T-helper 1 cell treated with Interleukin-12 subunit alpha and Interleukin-12 subunit beta and Interleukin-4 antibody, amounts not matched to agents 30 μg/mL and 1 μg/mL, for 36 hours (primary cell): Measurements from ENCODE around the gene POLR1B.
"Not testable (repeated sequence)": the region's sequence is repeated elsewhere in the genome, so short reads cannot be mapped to it uniquely, and the experiment has no call there.

ENCODE experiments used
- H3K27ac Mint-ChIP-seq: one replicate; pipeline ENCODE4 v1.8.0; 2021; ENCODE audit warnings: mild to moderate bottlenecking, mixed read lengths
- H3K27me3 Mint-ChIP-seq: one replicate; pipeline ENCODE4 v1.8.0; 2021; ENCODE audit warnings: low read depth, mixed read lengths
- H3K36me3 Mint-ChIP-seq: one replicate; pipeline ENCODE4 v1.8.0; 2021; ENCODE audit warnings: low read depth, mixed read lengths
- H3K4me1 Mint-ChIP-seq: one replicate; pipeline ENCODE4 v1.8.0; 2021; ENCODE audit warnings: low read depth, mixed read lengths
- H3K4me3 Mint-ChIP-seq: one replicate; pipeline ENCODE4 v1.8.0; 2021; ENCODE audit warnings: mild to moderate bottlenecking, moderate library complexity, mixed read lengths
- H3K9me3 Mint-ChIP-seq: one replicate; pipeline ENCODE4 v1.8.0; 2021; ENCODE audit warnings: mixed read lengths

The POLR1B gene, protein sequence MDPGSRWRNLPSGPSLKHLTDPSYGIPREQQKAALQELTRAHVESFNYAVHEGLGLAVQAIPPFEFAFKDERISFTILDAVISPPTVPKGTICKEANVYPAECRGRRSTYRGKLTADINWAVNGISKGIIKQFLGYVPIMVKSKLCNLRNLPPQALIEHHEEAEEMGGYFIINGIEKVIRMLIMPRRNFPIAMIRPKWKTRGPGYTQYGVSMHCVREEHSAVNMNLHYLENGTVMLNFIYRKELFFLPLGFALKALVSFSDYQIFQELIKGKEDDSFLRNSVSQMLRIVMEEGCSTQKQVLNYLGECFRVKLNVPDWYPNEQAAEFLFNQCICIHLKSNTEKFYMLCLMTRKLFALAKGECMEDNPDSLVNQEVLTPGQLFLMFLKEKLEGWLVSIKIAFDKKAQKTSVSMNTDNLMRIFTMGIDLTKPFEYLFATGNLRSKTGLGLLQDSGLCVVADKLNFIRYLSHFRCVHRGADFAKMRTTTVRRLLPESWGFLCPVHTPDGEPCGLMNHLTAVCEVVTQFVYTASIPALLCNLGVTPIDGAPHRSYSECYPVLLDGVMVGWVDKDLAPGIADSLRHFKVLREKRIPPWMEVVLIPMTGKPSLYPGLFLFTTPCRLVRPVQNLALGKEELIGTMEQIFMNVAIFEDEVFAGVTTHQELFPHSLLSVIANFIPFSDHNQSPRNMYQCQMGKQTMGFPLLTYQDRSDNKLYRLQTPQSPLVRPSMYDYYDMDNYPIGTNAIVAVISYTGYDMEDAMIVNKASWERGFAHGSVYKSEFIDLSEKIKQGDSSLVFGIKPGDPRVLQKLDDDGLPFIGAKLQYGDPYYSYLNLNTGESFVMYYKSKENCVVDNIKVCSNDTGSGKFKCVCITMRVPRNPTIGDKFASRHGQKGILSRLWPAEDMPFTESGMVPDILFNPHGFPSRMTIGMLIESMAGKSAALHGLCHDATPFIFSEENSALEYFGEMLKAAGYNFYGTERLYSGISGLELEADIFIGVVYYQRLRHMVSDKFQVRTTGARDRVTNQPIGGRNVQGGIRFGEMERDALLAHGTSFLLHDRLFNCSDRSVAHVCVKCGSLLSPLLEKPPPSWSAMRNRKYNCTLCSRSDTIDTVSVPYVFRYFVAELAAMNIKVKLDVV

DNA sequence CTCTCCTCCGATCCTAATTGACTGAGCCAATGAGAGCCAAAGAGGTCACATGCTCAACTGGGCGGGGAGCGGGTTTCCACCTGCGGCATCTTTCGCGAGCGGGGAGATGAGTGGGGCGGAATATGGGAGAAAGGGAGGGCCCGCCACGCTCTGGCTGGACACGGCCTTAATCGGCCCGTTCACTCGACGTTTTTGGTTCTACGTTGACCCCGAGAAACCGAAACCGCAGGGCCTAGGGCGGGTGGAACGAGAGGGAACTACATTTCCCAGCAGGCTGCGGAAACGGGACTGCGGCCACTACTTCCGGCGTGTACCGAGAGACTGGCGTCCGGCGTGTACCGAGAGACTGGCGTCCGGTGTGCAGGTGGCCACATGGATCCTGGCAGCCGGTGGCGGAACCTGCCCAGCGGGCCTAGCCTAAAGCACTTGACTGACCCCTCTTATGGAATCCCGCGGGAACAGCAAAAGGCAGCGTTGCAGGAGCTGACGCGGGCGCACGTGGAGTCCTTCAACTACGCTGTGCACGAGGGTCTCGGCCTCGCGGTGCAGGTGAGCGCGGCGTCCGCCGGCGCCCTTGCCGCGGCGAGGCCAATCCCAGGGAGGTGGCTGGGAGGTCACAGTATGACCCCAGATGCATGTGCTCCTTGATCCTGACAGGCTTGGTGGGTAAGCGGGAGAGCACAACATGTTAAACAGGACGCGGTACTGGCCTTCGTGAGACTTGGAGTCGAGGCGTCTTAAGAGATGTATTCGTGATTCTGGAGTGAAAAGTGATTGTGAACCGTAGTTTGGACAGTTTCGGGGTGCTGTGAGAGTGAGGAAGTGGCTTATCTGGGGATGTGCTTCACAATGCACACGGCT lies at the start of gene POLR1B:
POLR1B (plus strand) TSS at position 343 of the 861 bp plus-strand sequence; CDS start at position 373, 30 bp downstream.
- Mint-ChIP-seq H3K27ac (no peak within 1 kb of the TSS), H3K27me3 (no peaks in the 10 kb centered on the region), H3K4me3 (no peak within 1 kb of the TSS), H3K36me3 (peaks cover 5% of the 10 kb centered on the region), H3K4me1 (peaks cover 13% of the 10 kb centered on the region), H3K9me3 (no peaks in the 10 kb centered on the region)

DNA sequence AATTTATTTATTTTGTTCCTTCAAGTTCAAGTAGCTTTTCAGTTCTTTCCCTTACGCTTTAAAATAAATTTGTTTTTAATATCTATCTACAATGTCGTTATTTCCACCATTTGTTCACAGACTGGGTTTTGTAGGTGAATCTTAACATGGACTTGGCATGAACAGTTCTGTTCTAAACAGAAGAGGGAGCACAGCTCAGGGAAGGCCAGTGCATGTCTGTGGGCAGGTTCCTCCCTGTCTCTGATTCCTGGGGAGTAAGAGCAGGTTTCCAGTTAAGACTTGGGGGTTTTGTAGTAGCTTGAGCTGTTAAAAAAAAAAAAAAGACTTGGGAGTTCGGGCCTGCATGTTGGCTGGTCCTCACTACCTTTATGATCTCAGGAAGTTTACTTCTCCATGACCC lies 49.2 kb upstream of the POLR1B start:
- Mint-ChIP-seq H3K4me1 (peaks cover 5% of the 10 kb centered on the region), H3K4me3 (no peak overlapping the region), H3K36me3 (peaks cover 1% of the 10 kb centered on the region), H3K27ac (no peak overlapping the region), H3K27me3 (no peaks in the 10 kb centered on the region), H3K9me3 (no peaks in the 10 kb centered on the region)

DNA sequence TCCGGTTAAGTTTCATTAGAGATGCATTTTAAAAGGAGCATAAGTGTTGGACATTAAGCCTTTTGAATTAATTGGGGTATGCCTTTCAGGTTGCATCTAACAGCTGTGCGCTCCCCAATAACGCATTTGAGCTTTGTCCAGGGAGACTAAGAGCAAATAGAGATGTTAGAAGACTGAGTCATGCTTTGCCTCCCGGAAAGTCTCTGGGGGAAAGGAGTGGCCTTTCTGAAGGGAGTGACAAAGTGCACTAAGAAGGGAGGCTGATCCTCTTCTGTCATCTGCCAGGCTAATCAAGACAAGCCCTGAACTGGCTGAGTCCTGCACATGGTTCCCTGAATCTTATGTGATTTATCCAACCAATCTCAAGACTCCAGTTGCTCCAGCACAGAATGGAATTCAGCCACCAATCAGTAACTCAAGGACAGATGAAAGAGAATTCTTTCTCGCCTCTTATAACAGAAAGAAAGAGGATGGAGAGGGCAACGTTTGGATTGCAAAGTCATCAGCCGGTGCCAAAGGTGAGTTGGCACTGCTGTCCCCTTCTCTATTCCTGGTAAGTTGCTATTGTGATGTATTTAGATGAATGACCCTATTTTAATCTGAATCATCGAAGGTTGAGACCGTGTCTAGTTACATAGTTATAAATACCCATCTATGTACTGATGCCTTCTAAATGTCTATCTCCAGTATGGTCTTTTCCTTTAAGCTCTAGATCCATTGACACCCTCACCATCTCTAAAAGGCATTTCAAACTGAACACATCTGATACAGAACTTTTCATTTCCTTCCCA lies 48.2 kb upstream of the POLR1B start:
- Mint-ChIP-seq H3K4me1 (peaks cover 5% of the 10 kb centered on the region), H3K4me3 (no peak overlapping the region), H3K9me3 (no peaks in the 10 kb centered on the region), H3K27me3 (no peaks in the 10 kb centered on the region), H3K27ac (no peak overlapping the region), H3K36me3 (peaks cover 1% of the 10 kb centered on the region)

DNA sequence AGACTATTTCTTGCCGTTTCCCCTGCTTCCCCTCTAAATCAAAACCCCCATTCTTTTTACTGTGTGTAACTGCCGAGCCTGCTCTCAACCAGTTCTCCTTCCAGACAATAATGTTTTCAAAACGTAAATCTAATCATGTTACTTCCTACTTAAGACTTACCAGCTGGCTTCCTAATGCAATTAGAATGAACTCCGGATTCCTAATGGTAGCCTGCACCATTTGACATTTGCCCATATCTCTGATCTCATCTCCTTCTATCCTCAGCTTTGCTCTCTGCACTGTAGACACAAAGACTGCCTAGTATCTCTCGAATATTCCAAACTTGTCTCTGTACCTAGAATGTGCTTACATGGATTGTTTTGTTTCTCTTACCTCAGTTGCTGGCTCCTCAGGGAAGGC lies 47.4 kb upstream of the POLR1B start:
- H3K4me1 Mint-ChIP-seq, result peaks cover 3% of the 10 kb centered on the region
- H3K27ac Mint-ChIP-seq, result no peak overlapping the region
- no peaks in the 10 kb centered on the region for H3K27me3 Mint-ChIP-seq
- no peak overlapping the region for H3K4me3 Mint-ChIP-seq
- H3K36me3 Mint-ChIP-seq, result peaks cover 1% of the 10 kb centered on the region
- no peaks in the 10 kb centered on the region for H3K9me3 Mint-ChIP-seq

DNA sequence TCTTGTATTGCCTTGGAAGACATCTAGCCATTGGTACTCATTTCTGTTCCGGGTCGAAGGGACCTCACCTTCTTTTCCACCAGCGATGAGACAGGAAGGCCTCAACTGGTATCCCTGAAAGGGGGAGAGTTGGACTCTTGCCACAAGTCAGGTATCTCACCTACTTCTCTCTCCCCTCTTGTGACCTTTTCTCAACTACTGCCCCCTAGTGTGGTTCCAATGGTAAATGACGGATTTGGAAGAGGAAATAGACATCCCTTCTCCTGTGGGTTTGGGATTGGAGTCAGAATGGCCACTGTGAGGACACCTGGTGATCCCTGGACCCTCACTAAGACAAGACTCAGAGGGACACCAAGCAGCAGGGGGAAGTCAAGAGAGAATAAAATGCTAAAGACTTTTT lies 46.4 kb upstream of the POLR1B start:
- H3K27me3 Mint-ChIP-seq, H3K4me1 Mint-ChIP-seq, H3K9me3 Mint-ChIP-seq, H3K36me3 Mint-ChIP-seq, H3K27ac Mint-ChIP-seq, H3K4me3 Mint-ChIP-seq: not testable (repeated sequence)

DNA sequence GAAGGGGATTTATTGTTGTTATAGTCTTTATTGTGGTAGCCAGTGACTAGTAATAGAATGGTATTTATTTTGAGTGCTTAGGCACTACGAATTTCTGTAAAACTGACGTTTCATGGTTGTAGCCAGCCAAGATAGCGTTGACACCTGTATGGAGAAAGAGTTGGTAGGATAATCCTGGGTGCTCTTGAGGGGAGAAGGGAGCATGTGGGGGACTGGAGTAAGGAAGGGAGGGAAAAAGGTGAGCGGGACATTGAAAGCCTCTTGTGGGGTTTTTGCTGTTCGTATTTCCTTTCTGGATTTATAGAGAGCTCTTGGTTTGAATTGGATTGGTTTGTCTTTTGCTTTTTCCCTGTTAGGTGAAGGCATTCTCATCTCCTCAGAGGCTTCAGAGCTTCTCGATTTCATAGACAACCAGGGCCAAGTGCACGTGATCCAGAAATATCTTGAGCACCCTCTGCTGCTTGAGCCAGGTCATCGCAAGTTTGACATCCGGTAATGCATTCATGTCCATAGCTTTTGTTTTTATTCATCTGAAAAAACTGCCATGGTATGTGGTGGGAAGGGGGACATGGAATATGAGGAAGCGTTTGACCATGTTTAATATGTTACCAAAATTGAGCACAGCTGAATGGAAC lies 41.3 kb upstream of the POLR1B start:
- not testable (repeated sequence) for H3K27me3 Mint-ChIP-seq, H3K4me1 Mint-ChIP-seq, H3K27ac Mint-ChIP-seq, H3K4me3 Mint-ChIP-seq, H3K36me3 Mint-ChIP-seq, H3K9me3 Mint-ChIP-seq

DNA sequence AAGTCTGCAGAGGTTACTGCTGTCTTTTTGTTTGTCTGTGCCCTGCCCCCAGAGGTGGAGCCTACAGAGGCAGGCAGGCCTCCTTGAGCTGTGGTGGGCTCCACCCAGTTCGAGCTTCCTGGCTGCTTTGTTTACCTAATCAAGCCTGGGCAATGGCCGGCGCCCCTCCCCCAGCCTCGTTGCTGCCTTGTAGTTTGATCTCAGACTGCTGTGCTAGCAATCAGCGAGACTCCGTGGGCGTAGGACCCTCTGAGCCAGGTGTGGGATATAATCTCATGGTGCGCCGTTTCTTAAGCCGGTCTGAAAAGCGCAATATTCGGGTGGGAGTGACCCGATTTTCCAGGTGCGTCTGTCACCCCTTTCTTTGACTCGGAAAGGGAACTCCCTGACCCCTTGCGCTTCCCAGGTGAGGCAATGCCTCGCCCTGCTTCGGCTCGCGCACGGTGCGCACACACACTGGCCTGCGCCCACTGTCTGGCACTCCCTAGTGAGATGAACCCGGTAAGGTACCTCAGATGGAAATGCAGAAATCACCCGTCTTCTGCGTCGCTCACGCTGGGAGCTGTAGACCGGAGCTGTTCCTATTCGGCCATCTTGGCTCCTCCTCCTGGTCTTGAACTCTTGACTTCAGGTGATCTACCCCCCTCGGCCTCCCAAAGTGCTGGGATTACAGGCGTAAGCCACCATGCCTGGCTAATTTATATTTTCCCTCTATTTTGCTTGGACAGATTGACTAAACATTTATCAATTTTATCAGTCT lies 32.8 kb upstream of the POLR1B start:
- not testable (repeated sequence) for H3K9me3 Mint-ChIP-seq, H3K27ac Mint-ChIP-seq, H3K4me3 Mint-ChIP-seq, H3K27me3 Mint-ChIP-seq, H3K4me1 Mint-ChIP-seq, H3K36me3 Mint-ChIP-seq

DNA sequence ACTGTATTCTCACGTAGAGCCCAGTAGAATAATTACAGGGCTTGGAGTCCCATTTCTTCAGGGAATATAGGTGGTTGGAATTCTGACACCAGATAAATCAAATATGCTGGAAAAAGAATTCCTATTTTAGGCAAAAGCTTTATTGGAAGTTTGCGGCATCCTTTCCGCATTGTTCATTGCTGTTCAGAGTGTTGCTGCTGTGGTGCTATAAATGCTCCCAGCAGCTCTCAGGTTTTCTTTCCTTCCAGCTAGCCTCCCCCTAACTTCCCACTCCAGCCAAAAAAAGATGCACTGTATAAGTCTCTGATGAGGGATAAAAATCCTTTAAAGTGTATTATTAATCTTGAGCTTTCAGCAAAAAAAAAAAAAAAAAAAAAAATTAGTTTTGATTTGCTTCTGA lies 25.5 kb upstream of the POLR1B start:
- H3K27ac Mint-ChIP-seq, result no peak overlapping the region
- H3K9me3 Mint-ChIP-seq, result peaks cover 11% of the 10 kb centered on the region
- no peak overlapping the region for H3K4me3 Mint-ChIP-seq
- H3K27me3 Mint-ChIP-seq, result no peaks in the 10 kb centered on the region
- H3K36me3 Mint-ChIP-seq, result peaks cover 28% of the 10 kb centered on the region
- H3K4me1 Mint-ChIP-seq, result no peaks in the 10 kb centered on the region

DNA sequence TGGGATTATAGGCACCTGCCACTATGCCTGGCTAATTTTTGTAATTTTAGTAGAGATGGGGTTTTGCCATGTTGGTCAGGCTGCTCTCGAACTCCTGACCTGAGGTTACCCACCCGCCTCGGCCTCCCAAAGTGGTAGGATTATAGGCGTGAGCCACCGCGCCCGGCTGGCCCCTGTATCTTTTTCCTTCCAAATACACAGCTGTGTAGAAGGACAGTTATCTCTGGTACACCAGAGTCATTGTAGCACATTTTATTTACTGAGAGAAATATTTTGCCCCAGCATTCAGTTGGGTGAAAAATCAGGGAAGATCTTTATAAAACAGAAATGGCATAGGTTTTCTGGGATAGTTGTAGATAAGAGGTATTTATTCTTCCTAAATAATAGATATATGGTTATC lies 23.5 kb upstream of the POLR1B start:
- Mint-ChIP-seq H3K9me3 (peaks cover 11% of the 10 kb centered on the region), H3K27ac (no peak overlapping the region), H3K4me3 (no peak overlapping the region), H3K4me1 (no peaks in the 10 kb centered on the region), H3K27me3 (no peaks in the 10 kb centered on the region), H3K36me3 (peaks cover 43% of the 10 kb centered on the region)

DNA sequence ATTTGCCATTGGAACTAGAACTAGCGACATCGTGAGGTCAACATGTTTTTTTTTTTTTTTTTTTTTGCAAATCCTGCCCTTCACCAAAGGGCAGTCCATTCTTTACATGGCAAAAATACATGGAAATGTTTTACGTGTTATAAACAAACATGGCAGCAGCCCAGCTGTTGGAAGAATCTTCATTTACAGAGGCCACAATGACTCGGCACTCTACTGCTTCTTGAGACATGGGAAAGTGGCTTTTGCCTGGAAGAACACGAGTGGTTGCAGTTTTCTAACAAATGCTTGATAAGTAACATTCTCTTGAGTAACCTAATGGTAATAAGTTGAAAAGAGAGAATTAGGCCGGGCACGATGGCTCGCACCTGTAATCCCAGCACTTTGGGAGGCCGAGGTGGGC lies 22.8 kb upstream of the POLR1B start:
- no peaks in the 10 kb centered on the region for H3K4me1 Mint-ChIP-seq
- no peak overlapping the region for H3K27ac Mint-ChIP-seq
- H3K27me3 Mint-ChIP-seq, result no peaks in the 10 kb centered on the region
- no peak overlapping the region for H3K4me3 Mint-ChIP-seq
- H3K9me3 Mint-ChIP-seq, result peaks cover 9% of the 10 kb centered on the region
- peaks cover 43% of the 10 kb centered on the region for H3K36me3 Mint-ChIP-seq

DNA sequence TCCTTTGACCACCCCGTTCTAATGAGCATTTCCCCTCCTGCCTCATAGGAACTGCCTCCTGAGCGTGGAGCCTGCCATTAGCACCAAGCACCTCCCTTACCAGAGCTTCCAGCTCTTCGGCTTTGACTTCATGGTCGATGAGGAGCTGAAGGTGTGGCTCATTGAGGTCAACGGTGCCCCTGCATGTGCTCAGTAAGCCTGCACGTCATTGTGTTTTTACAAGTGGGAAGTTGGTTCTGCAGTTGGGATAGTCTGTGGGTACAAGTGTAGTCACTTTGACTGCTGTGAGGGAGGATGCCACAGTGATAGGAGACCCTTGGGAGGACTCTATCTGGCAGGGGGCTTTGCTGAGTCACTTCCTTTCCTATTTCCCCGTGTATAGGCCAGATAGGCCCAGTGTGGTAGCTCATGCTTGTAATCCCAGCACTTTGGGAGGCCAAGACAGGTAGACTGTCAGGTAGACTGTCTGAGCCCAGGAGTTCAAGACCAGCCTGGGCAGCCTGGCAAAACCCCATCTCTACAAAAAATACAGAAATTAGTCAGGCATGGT lies 22.0 kb upstream of the POLR1B start:
- Mint-ChIP-seq H3K27me3 (no peaks in the 10 kb centered on the region), H3K4me3 (no peak overlapping the region), H3K36me3 (peaks cover 40% of the 10 kb centered on the region), H3K27ac (no peak overlapping the region), H3K4me1 (no peaks in the 10 kb centered on the region), H3K9me3 (peaks cover under 1% of the 10 kb centered on the region)

DNA sequence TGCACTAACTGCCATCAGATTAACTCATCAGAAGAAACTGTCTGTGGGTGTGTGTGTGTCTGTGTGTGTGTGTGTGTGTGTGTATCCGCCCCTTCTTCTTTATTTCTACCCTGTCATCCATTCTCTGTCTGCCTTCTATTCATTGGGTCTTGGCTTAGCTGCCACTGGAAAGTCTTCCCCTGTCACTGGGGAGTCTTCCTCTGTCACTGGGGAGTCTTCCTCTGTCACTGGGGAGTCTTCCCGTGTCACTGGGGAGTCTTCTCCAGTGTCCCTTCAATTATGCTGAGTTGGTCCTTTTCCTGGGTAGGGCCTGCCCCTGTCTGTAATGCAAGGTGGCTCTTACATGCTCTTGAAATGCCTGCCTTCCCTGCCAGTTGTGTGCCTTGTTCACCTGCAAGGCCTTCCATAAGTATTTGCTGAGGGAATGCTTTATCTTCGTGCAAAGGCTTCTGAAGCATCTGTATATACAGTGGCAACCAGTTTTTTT lies 18.9 kb upstream of the POLR1B start:
- Mint-ChIP-seq H3K36me3 (peaks cover 51% of the 10 kb centered on the region), H3K9me3 (no peaks in the 10 kb centered on the region), H3K4me3 (no peak overlapping the region), H3K4me1 (no peaks in the 10 kb centered on the region), H3K27ac (no peak overlapping the region), H3K27me3 (no peaks in the 10 kb centered on the region)
